GM21423 (cell line): ENCODE measurements around the gene FAM3B.
"Not testable (repeated sequence)": the region's sequence is repeated elsewhere in the genome, so short reads cannot be mapped to it uniquely, and the experiment has no call there.

Source experiments
- ATAC-seq: cut with Tn5 transposase; IDR thresholded peaks from one replicate; pipeline ENCODE4 v1.9.1; 2021; ENCODE audit warnings: mild to moderate bottlenecking, moderate library complexity; ENCODE audit not compliant: unreplicated experiment

Gene FAM3B, protein sequence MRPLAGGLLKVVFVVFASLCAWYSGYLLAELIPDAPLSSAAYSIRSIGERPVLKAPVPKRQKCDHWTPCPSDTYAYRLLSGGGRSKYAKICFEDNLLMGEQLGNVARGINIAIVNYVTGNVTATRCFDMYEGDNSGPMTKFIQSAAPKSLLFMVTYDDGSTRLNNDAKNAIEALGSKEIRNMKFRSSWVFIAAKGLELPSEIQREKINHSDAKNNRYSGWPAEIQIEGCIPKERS

DNA sequence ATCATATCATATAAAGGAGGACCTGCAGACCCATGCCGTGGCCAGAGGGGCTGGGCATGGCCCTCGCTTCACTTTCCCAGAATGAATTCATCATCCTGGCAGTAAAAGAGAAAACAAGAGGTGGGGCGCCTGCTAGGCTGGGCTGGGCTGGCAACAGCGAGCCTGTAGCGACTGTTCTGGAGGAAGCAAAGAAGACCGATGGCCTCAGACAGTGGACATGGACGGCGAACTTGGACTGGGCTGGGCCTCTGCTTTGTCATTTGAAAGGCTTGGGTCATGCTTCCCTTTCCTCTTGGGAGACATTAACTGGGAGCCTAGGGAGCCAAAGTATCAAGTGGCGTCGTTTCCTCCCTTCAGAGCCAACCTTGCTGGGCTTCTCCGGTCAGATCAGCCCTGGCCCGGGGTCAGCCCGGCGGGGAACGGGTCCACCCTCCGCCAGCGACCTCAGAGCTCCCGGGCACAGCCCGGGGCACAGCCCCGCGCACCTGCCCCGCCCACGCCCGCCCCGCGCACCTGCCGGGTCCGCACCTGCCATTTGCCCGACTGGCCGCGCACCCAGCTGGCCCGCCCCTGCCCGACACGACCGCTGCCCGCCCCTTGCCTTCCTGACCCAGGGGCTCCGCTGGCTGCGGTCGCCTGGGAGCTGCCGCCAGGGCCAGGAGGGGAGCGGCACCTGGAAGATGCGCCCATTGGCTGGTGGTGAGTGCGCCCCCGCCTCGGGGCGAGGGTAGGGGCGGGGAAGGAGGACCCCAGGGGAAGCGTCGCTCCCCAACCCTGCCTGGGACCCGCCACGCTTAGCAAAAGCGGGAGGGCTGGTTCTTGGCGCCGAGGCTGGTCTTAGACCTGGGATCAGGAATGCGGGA lies at the start of gene FAM3B:
FAM3B (plus strand) TSS at position 602 of the 863 bp plus-strand sequence; CDS start at position 681, 79 bp downstream.
- no peak for ATAC-seq

DNA sequence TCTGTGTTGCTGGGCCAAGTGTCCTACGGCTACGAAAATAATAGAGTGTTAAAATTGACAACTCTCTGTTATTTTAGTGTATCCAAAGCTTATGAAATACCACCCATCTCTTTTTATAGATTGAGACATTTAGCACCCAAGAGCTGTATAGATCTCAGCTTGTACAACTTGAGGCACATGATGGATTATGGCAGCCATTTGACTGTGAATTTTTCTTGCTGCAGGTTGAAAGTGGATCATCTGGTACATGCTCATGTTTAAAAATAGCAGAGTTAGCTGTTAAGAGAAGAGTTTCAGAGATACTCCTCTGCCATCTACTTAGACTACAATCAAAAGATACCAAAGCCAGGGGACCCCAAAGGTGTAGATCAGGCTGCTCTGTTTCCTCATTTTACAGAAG lies 49.3 kb upstream of the FAM3B start:
- ATAC-seq = no peak

GRCh38 chr21:41269535-41269934 lies 47.1 kb upstream of the FAM3B start:
- no peak for ATAC-seq

DNA sequence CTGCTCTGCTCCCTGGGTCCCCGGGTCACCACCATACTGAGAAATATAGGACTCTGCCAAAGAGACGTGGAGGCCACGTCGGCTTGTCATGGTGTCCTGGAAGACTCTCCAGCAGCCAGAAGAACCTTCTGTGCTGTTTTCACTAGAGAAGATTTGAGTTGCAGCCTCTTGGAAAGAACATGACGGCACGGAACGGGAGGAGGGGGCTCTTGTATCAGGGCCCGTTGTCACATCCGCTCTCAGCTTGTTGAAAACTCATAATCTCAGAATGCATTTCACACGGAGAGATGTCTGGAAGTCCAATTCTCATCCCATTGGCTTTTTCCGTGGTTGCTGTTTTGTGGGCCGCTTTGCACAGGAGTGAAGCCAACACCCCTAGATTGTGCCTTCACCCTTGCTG lies 39.4 kb upstream of the FAM3B start:
- no peak for ATAC-seq

- no peak for ATAC-seq
These were observed 38.8 kb upstream of the FAM3B start for GRCh38 chr21:41277846-41278245.

- no peak for ATAC-seq
These were observed 36.3 kb upstream of the FAM3B start for GRCh38 chr21:41280115-41280919.

DNA sequence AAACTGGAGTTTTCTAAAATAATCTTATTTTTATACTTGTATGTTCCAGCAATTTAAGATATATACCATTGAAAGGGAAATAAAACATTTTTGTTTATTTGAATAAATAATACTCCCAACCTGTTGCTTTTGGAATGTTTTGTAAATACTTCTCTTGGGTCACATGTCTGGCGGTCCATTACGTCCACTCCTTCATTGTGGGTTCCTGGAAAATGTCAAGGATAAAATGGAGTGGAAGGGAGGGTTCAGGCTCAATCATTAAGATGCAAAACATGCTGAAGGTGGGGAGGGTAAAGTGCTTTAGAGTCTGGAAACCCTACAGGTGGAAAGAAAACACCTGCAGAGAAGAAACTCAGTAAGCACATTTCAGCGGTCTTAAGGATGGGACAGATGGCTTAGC lies 34.2 kb upstream of the FAM3B start:
- no peak for ATAC-seq

- no peak for ATAC-seq
These were observed 33.3 kb upstream of the FAM3B start for GRCh38 chr21:41283211-41283818.

GRCh38 chr21:41289431-41289830 lies 27.2 kb upstream of the FAM3B start:
- ATAC-seq = no peak

DNA sequence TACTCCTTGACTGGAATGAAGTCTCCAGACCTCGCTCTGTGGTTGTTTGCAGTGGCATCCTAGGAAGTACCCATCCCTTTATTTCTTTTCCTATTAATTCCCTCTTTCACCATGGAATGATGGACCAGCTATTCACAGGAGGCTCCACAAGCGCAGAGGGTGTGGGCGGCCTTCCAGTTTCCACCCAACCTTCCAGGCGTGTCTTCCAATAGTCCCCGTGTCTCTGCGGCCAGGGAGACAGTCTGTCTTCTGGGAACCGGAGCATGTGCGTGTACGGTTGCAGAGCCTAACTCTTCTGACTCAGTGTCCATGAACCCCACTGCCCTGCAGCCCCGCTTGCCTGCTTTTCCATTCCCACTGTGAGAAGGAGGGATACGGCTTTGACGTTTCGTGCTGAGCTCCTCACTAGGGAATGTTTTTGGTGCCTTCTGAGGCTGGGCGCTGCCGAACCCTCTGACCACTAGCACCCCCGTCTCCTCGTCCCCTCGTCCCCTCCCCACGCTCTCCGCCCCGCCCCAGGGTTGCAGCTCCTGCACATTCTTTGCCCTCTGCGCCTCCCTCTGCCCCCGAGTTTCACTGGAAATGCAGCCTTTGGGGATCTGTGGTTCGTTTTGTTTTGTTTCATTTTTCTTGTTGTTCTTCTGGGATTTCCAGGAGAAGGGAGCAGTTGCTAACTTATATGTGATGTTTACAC lies 26.3 kb upstream of the FAM3B start:
- no peak for ATAC-seq

- no peak for ATAC-seq
These were observed 21.9 kb upstream of the FAM3B start for GRCh38 chr21:41294548-41295231.

GRCh38 chr21:41295721-41296254 lies 20.8 kb upstream of the FAM3B start:
- ATAC-seq = no peak

DNA sequence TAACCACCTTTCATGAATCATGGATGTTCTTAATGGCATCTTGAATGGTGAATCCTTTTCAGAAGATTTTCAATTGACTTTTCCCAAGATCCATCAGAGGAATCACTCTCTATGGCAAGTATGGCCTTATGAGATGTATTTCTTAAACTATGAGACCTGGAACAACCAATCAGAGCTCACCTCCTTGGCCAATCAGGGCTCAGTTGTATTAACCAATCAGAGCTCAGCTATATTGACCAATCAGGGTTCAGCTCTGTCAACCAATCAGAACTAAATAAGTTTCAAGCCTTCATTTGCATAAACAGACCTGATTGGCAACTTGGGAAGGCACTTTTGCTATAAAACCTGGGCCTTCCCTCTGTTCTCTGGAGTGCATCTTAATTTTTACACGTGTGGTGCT lies 13.6 kb upstream of the FAM3B start:
- no peak for ATAC-seq

DNA sequence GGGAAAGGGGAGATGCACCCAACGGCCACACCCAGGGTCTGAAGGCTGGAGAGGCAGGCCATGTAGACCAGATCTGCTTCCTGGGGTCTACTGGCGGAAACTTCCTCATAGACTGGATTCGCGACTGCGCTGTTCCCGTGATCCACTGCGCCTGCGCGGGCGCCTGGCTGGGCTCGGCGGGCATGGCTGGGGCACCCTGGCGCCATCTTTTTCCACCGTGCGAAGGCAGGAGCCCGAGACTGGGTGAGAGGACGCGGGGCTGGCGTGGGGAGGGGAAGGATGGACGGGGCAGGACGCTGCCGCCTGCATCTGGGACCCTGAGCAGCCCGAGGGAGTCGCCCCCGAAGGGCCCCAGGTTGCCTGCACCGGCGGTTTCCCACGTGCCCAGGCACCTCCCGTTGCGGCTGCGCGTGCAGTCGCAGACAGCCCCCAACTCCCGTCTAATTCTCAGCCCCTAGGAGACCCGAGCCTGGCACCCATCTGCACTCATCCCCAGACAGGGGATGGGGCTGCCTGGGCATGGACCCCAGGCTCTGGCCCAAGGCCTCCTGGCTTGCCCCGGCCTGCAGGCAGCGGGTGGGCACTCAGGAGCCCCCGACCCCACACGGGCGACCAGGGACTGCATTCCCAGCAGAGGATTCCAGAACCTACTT lies 12.4 kb upstream of the FAM3B start:
- ATAC-seq = no peak

- no peak for ATAC-seq
These were observed 9.4 kb upstream of the FAM3B start for GRCh38 chr21:41307219-41307618.

- not testable (repeated sequence) for ATAC-seq
These were observed 3.1 kb upstream of the FAM3B start for GRCh38 chr21:41313285-41314164.

GRCh38 chr21:41315726-41316125 lies 875 bp upstream of the FAM3B start:
- no peak for ATAC-seq

DNA sequence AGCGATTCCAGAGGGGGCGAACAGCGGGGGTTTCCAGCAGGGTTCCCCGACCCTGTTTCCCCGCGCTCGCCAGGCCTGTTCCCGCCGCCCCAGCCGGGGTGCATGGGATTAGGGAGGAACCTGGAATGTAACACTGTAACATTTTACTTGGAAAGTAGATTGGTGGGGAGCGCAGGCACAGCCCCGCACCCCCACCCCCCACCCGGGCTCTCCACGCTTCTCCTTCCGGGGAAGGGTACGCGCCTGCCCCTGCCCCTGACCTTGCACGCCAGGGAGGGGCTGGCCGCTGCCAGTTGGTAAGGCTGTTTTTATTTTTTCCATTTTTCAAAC lies 427 bp downstream of the FAM3B start:
- no peak for ATAC-seq
